SU-DHL-6 (cell line): ENCODE data around the gene CLPSL2.

Experiments
- CTCF ChIP-seq: fragments of 200-600 bp; sonication (generic); IDR thresholded peaks from one replicate; pipeline ENCODE4 v1.5.1; 2017; ENCODE audit warnings: antibody characterized with exemption, mild to moderate bottlenecking, low read length, moderate library complexity; ENCODE audit not compliant: insufficient read depth, poor library complexity, severe bottlenecking
- EZH2phosphoT487 ChIP-seq: fragments of 200-600 bp; sonication (generic), shearing (Covaris generic); conservative IDR thresholded peaks from 2 replicates; pipeline ENCODE4 v1.6.1; 2018; ENCODE audit warnings: mild to moderate bottlenecking, antibody characterized with exemption, low read length, moderate library complexity, mixed read lengths

GRCh38 chr6:35745509-35745908 is 30.9 kb upstream of the CLPSL2 start:
- TF ChIP-seq CTCF = no peak
- TF ChIP-seq EZH2phosphoT487 = no peak
